Ishikawa (cell line): ENCODE measurements around the gene PPM1J.

Experiments used
- CEBPB ChIP-seq: IDR thresholded peaks from 2 replicates; pipeline ENCODE4 v1.6.1; 2012
- EGR1 ChIP-seq: IDR thresholded peaks from 2 replicates; pipeline ENCODE4 v1.6.1; 2012
- EP300 ChIP-seq: IDR thresholded peaks from 2 replicates; pipeline ENCODE4 v1.6.1; 2012; ENCODE audit warnings: borderline replicate concordance
- FOXM1 ChIP-seq: IDR thresholded peaks from 2 replicates; pipeline ENCODE4 v1.6.1; 2012; ENCODE audit warnings: low read depth, borderline replicate concordance
- MAX ChIP-seq: IDR thresholded peaks from 2 replicates; pipeline ENCODE4 v1.6.1; 2012
- RAD21 ChIP-seq: IDR thresholded peaks from 2 replicates; pipeline ENCODE4 v1.6.1; 2012; ENCODE audit warnings: low read depth
- REST ChIP-seq: IDR thresholded peaks from 2 replicates; pipeline ENCODE4 v1.6.1; 2012; ENCODE audit warnings: low read depth, mild to moderate bottlenecking
- TAF1 ChIP-seq: IDR thresholded peaks from 2 replicates; pipeline ENCODE4 v1.6.1; 2012; ENCODE audit warnings: low read depth, mild to moderate bottlenecking
- TEAD4 ChIP-seq: IDR thresholded peaks from 2 replicates; pipeline ENCODE4 v1.6.1; 2012
- YY1 ChIP-seq: IDR thresholded peaks from 2 replicates; pipeline ENCODE4 v1.6.1; 2012; ENCODE audit warnings: low read depth
- ZBTB7A ChIP-seq: IDR thresholded peaks from 2 replicates; pipeline ENCODE4 v1.6.1; 2012; ENCODE audit warnings: low read depth

GRCh38 chr1:112708002-112708448 is 7.1 kb downstream of the PPM1J start:
- TF ChIP-seq EP300 (no peak), REST (no peak), MAX (no peak), ZBTB7A (no peak), RAD21 (no peak), FOXM1 (no peak), EGR1 (no peak), TAF1 (no peak; the same call in 1 of the 2 replicates), CEBPB (no peak), TEAD4 (no peak), YY1 (no peak)
